AG09319 (cell line): ENCODE results near the gene RPH3AL.

Experiments used
- DNase-seq: peaks from one replicate; pipeline ENCODE4 v3.0.0-alpha.2; 2010; ENCODE audit warnings: low read depth; ENCODE audit errors: extremely low read depth
- CTCF ChIP-seq: IDR thresholded peaks from 2 replicates; pipeline ENCODE4 v1.5.1; 2011; ENCODE audit warnings: low read depth, mild to moderate bottlenecking, inconsistent platforms, low read length, moderate library complexity

Gene RPH3AL

GRCh38 chr17:261635-262034, 91.0 kb downstream of the RPH3AL start:
- no peak for DNase-seq
- TF ChIP-seq CTCF = no peak

- TF ChIP-seq CTCF = no peak
- no peak for DNase-seq
Measured at GRCh38 chr17:260944-261343, 91.7 kb downstream of the RPH3AL start.

- no peak for TF ChIP-seq CTCF
- no peak for DNase-seq
Measured at GRCh38 chr17:260031-260791, 92.4 kb downstream of the RPH3AL start.

GRCh38 chr17:259341-259976, 93.1 kb downstream of the RPH3AL start:
- no peak for DNase-seq
- TF ChIP-seq CTCF = no peak

- TF ChIP-seq CTCF = no peak
- DNase-seq = no peak
Measured at GRCh38 chr17:258906-259305, 93.7 kb downstream of the RPH3AL start.

- no peak for TF ChIP-seq CTCF
- DNase-seq = no peak
Measured at GRCh38 chr17:258045-258734, 94.4 kb downstream of the RPH3AL start.

- DNase-seq = no peak
- TF ChIP-seq CTCF = no peak
Measured at GRCh38 chr17:253091-253846, 99.3 kb downstream of the RPH3AL start.
